WTC11 (cell line): ENCODE measurements around the gene CCDC136. TPM values are rescaled to one million over a fixed set of nuclear protein-coding genes. Genes with fewer than 3 reads are reported as not detected.
A peak's percentile ranks its signal among the peaks of the same experiment; 100 is the strongest.

Experiments
- ATAC-seq: fragments of 200-7000 bp; cut with Tn5 transposase; 2 replicates; pipeline ENCODE4 v1.10.0; 2021; ENCODE audit warnings: mild to moderate bottlenecking, moderate library complexity
- CTCF ChIA-PET: fragments of 300-600 bp; sonication (Branson Sonifier 250); formaldehyde crosslinking; loops from one replicate; lab custom pipeline; 2021; ENCODE audit warnings: antibody characterized with exemption; lab: Charles Lee
- POLR2A ChIA-PET: fragments of 350-600 bp; sonication (Branson Sonifier 250); formaldehyde crosslinking; loops from one replicate; lab custom pipeline; 2021; ENCODE audit warnings: antibody characterized with exemption; lab: Charles Lee
- DNase-seq: peaks from one replicate; pipeline ENCODE4 v3.0.0; 2021; ENCODE audit warnings: low spot score
- H3K27ac Mint-ChIP-seq: 2 replicates; pipeline ENCODE4 v1.8.0; 2021; ENCODE audit warnings: mixed read lengths
- H3K27me3 Mint-ChIP-seq: 2 replicates; pipeline ENCODE4 v1.8.0; 2021; ENCODE audit warnings: low read depth, mild to moderate bottlenecking, moderate library complexity, mixed read lengths
- H3K36me3 Mint-ChIP-seq: 2 replicates; pipeline ENCODE4 v1.8.0; 2021; ENCODE audit warnings: mixed read lengths
- H3K4me1 Mint-ChIP-seq: 2 replicates; pipeline ENCODE4 v1.8.0; 2022; ENCODE audit warnings: mixed read lengths
- H3K4me3 Mint-ChIP-seq: 2 replicates; pipeline ENCODE4 v1.8.0; 2021; ENCODE audit warnings: mild to moderate bottlenecking, moderate library complexity, mixed read lengths
- H3K9me3 Mint-ChIP-seq: 2 replicates; pipeline ENCODE4 v1.8.0; 2021; ENCODE audit warnings: mixed read lengths
- CBFB ChIP-seq: sonication (generic); formaldehyde crosslinking; IDR thresholded peaks from 2 replicates; pipeline ENCODE4 v1.8.1; 2022; ENCODE audit warnings: mild to moderate bottlenecking, low read depth, missing genetic modification reagents
- CTCF ChIP-seq: fragments of 200-600 bp; IDR thresholded peaks from 2 replicates; pipeline ENCODE4 v1.8.0; 2022; ENCODE audit warnings: antibody characterized with exemption
- E2F1 ChIP-seq: sonication (generic); formaldehyde crosslinking; IDR thresholded peaks from 2 replicates; pipeline ENCODE4 v1.8.0; 2022; ENCODE audit warnings: mild to moderate bottlenecking, missing genetic modification reagents
- E2F5 ChIP-seq: sonication (generic); formaldehyde crosslinking; IDR thresholded peaks from 2 replicates; pipeline ENCODE4 v1.8.1; 2022; ENCODE audit warnings: mild to moderate bottlenecking, moderate library complexity, missing genetic modification reagents
- EMX1 ChIP-seq: fragments of 250-450 bp; sonication (Bioruptor Pico); IDR thresholded peaks from 2 replicates; pipeline ENCODE4 v1.8.0; 2021; ENCODE audit warnings: mild to moderate bottlenecking
- FOXP1 ChIP-seq: sonication (generic); formaldehyde crosslinking; IDR thresholded peaks from 2 replicates; pipeline ENCODE4 v1.8.0; 2022; ENCODE audit warnings: missing genetic modification reagents, mild to moderate bottlenecking, moderate library complexity, borderline replicate concordance
- JUN ChIP-seq: sonication (generic); formaldehyde crosslinking; IDR thresholded peaks from 2 replicates; pipeline ENCODE4 v1.8.0; 2023; ENCODE audit warnings: mild to moderate bottlenecking, missing genetic modification reagents
- NR3C1 ChIP-seq: sonication (generic); formaldehyde crosslinking; conservative IDR thresholded peaks from 2 replicates; pipeline ENCODE4 v1.8.1; 2023; ENCODE audit warnings: low read depth, mild to moderate bottlenecking, missing genetic modification reagents
- RELA ChIP-seq: sonication (generic); formaldehyde crosslinking; IDR thresholded peaks from 2 replicates; pipeline ENCODE4 v1.8.1; 2022; ENCODE audit warnings: missing genetic modification reagents, mild to moderate bottlenecking, borderline replicate concordance
- RORB ChIP-seq: fragments of 250-450 bp; sonication (Bioruptor Pico); IDR thresholded peaks from 2 replicates; pipeline ENCODE4 v1.9.0; 2021; ENCODE audit warnings: mild to moderate bottlenecking
- TEAD1 ChIP-seq: sonication (generic); formaldehyde crosslinking; IDR thresholded peaks from 2 replicates; pipeline ENCODE4 v1.8.0; 2022; ENCODE audit warnings: mild to moderate bottlenecking, missing genetic modification reagents
- TP53 ChIP-seq: sonication (generic); formaldehyde crosslinking; IDR thresholded peaks from 2 replicates; pipeline ENCODE4 v1.8.1; 2023; ENCODE audit warnings: mild to moderate bottlenecking, missing genetic modification reagents
- ZNF263 ChIP-seq: sonication (generic); formaldehyde crosslinking; IDR thresholded peaks from 2 replicates; pipeline ENCODE4 v1.8.1; 2022; ENCODE audit warnings: low read depth, mild to moderate bottlenecking, moderate library complexity, missing genetic modification reagents
- ZNF396 ChIP-seq: fragments of 250-450 bp; sonication (Bioruptor Pico); IDR thresholded peaks from 2 replicates; pipeline ENCODE4 v1.8.0; 2021; ENCODE audit warnings: mild to moderate bottlenecking, moderate library complexity, borderline replicate concordance
- ZNF425 ChIP-seq: fragments of 250-450 bp; sonication (Bioruptor Pico); conservative IDR thresholded peaks from 2 replicates; pipeline ENCODE4 v1.9.0; 2021; ENCODE audit warnings: mild to moderate bottlenecking
- ZNF512 ChIP-seq: sonication (generic); formaldehyde crosslinking; IDR thresholded peaks from 2 replicates; pipeline ENCODE4 v1.8.1; 2022; ENCODE audit warnings: missing genetic modification reagents, borderline replicate concordance
- total RNA-seq: library from RNA; stranded (reverse); gene quantifications from 3 replicates; pipeline ENCODE4 v1.2.3, GENCODE V29; 2021

CCDC136 gene
- total RNA-seq, 1 experiment from 2014 or later, result 51.0 TPM

- ChIA-PET CTCF (interaction anchor here (0.8 to 6.6 kb wide), 15 partner anchors 9 to 389 kb away, joined by 3 to 149 read pairs (median 5); partner anchors contain the start of gene IRF5), POLR2A (interaction anchor here (1.0 to 1.1 kb wide), 2 partner anchors 31 to 47 kb away, joined by 3 read pairs; partner anchors contain the start of gene KCP)
- H3K4me3 Mint-ChIP-seq, result peak overlapping the region; percentile 98
- ATAC-seq (peak; percentile 58), DNase-seq (peak; percentile 50)
- no peak overlapping the region for H3K27ac Mint-ChIP-seq
- H3K4me1 Mint-ChIP-seq, result peaks cover 38% of the 10 kb centered on the region
- TF ChIP-seq CTCF, result peak; percentile 42
- no peak for TF ChIP-seq ZNF425
- TF ChIP-seq ZNF512 (CRISPR knock-in tag), result no peak
- no peak for TF ChIP-seq EMX1 (CRISPR knock-in tag)
- peaks cover 23% of the 10 kb centered on the region for H3K27me3 Mint-ChIP-seq
- H3K9me3 Mint-ChIP-seq, result no peaks in the 10 kb centered on the region
- peaks cover 9% of the 10 kb centered on the region for H3K36me3 Mint-ChIP-seq
Measured at GRCh38 chr7:128863433-128863989, 71.7 kb downstream of the CCDC136 start.

- H3K4me3 Mint-ChIP-seq, result no peak overlapping the region
- no peak for ATAC-seq
- peaks cover 32% of the 10 kb centered on the region for H3K27me3 Mint-ChIP-seq
- TF ChIP-seq NR3C1 (no peak), ZNF396 (CRISPR knock-in tag) (no peak), RELA (no peak), FOXP1 (CRISPR knock-in tag) (no peak), TEAD1 (CRISPR knock-in tag) (no peak), E2F1 (no peak), RORB (CRISPR knock-in tag) (no peak), TP53 (no peak), ZNF263 (CRISPR knock-in tag) (no peak), CBFB (CRISPR knock-in tag) (no peak), E2F5 (CRISPR knock-in tag) (no peak), ZNF512 (CRISPR knock-in tag) (no peak), JUN (CRISPR knock-in tag) (no peak)
- peaks cover 36% of the 10 kb centered on the region for H3K4me1 Mint-ChIP-seq
- ChIA-PET POLR2A (no interaction called here), CTCF (interaction anchor here (1.0 to 6.6 kb wide), 2 partner anchors 16 to 45 kb away, joined by 3 to 149 read pairs; partner anchors contain the start of gene KCP)
- no peak for DNase-seq
- H3K9me3 Mint-ChIP-seq, result no peaks in the 10 kb centered on the region
- peaks cover 9% of the 10 kb centered on the region for H3K36me3 Mint-ChIP-seq
- H3K27ac Mint-ChIP-seq, result peak overlapping the region; percentile 86; the same call in 1 of the 2 replicates
Measured at GRCh38 chr7:128865303-128865702, 73.5 kb downstream of the CCDC136 start.
